Neural cell (in vitro differentiated cells): ENCODE results near the gene BLOC1S1.

ENCODE experiments used
- CTCF ChIP-seq: fragments of 450-650 bp; IDR thresholded peaks from 2 replicates; pipeline ENCODE4 v1.5.1; 2014; ENCODE audit warnings: antibody characterized with exemption, mild to moderate bottlenecking, moderate library complexity; ENCODE audit not compliant: poor library complexity, severe bottlenecking
- EP300 ChIP-seq: fragments of 450-650 bp; conservative IDR thresholded peaks from 2 replicates; pipeline ENCODE4 v1.6.1; 2014; ENCODE audit warnings: antibody characterized with exemption, mild to moderate bottlenecking, moderate library complexity; ENCODE audit not compliant: poor library complexity, severe bottlenecking
- EZH2 ChIP-seq: fragments of 200-600, 300-800 bp; shearing (Covaris generic), sonication (generic); IDR thresholded peaks from 2 replicates; pipeline ENCODE4 v1.6.1; 2014; ENCODE audit warnings: antibody characterized with exemption, low read length, borderline replicate concordance, mild to moderate bottlenecking; ENCODE audit not compliant: insufficient read depth, poor library complexity, severe bottlenecking
- MXI1 ChIP-seq: fragments of 450-650 bp; conservative IDR thresholded peaks from 2 replicates; pipeline ENCODE4 v1.6.1; 2014; ENCODE audit warnings: antibody characterized with exemption, mild to moderate bottlenecking; ENCODE audit not compliant: poor library complexity, severe bottlenecking
- POLR2AphosphoS5 ChIP-seq: IDR thresholded peaks from 2 replicates; pipeline ENCODE4 v1.6.1; 2012
- RAD21 ChIP-seq: fragments of 450-650 bp; conservative IDR thresholded peaks from 2 replicates; pipeline ENCODE4 v1.6.1; 2014; ENCODE audit warnings: antibody characterized with exemption, mild to moderate bottlenecking, moderate library complexity
- REST ChIP-seq: IDR thresholded peaks from 2 replicates; pipeline ENCODE4 v1.6.1; 2012; ENCODE audit warnings: borderline replicate concordance
- SMC3 ChIP-seq: fragments of 450-650 bp; conservative IDR thresholded peaks from 2 replicates; pipeline ENCODE4 v1.6.1; 2014; ENCODE audit warnings: antibody characterized with exemption, mild to moderate bottlenecking, moderate library complexity; ENCODE audit not compliant: poor library complexity

- TF ChIP-seq REST: no peak
- no peak for TF ChIP-seq CTCF
- TF ChIP-seq EP300: no peak
- no peak for TF ChIP-seq EZH2
- no peak for TF ChIP-seq SMC3
- TF ChIP-seq POLR2AphosphoS5: no peak
- TF ChIP-seq RAD21: no peak
- no peak for TF ChIP-seq MXI1
Observed at GRCh38 chr12:55767156-55767555, 51.3 kb downstream of the BLOC1S1 start.
